ENCODE data around the gene PDZRN3.

PDZRN3 gene

DNA sequence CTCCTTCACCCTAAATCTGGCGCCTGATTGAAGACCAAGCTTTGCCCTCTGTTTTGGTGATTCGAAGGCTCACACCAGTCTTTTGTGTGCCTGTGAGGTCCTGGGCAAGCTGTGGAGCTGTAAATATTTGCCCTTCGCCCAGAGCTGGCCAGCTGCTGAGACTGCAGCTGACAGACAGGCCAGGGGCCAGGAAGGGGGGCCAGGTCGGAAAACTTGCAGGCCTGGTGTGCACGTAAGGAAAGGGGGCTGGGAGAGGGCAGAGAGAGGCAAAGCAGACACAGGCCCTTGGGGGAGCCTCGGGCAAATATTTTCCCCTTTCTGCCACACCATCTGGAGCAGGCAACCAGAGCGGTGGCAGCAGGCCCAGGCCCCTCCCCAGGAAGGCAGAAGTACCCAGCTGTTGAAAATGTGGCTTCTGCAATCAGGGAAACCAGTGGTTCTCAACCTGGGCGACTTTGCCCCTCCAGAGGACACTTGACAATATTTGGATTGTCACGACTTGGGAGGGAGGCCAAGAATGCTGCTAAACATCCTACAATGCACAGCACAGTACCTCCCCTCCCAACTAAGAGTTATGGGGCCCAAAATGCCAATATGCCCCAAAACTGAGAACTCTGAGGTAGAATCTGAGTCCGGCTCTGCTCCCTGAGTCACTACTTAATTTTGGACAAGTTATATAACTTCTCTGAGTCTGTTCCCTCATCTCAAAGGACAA, 2.5 kb downstream of the PDZRN3 start:
- DNase-seq: no peak

DNA sequence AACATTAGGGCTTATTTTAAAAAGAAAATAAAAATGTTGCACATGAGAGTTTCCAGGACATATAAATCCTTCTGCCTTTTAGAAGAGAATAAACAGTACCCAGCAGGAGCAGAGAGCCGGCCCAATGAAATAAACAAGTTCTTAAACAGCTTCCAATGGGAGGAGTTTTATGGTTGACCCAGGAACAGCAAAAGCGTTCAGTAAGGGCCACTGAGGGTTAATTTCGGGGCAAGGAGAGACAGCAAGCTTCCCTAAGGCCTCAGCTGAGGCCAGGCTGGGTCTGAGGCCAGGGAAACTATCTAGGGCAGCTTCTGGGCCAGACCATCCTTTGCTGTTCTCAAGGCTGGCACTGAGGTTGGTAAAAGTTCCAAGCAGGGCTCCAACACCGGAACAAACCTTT, 3.4 kb downstream of the PDZRN3 start:
- DNase-seq: no peak

DNA sequence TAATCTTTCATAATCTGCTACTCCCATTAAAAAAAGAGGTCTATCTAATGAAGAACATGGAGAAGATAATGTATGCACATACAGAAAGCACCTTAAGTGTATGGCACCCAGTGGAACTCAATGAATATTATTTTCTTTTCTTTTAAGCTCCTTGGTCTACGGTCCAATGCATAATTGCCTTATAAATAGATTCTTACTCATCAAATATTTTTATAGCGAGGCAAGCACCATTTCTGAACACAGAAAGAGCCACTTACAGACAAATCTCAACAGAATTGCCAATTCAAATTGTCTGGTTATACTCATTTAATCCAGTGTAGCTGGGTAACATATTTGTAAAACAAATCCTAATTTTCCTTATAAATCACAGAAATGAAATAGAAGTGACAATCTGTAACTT, 6.3 kb downstream of the PDZRN3 start:
- DNase-seq: no peak

DNA sequence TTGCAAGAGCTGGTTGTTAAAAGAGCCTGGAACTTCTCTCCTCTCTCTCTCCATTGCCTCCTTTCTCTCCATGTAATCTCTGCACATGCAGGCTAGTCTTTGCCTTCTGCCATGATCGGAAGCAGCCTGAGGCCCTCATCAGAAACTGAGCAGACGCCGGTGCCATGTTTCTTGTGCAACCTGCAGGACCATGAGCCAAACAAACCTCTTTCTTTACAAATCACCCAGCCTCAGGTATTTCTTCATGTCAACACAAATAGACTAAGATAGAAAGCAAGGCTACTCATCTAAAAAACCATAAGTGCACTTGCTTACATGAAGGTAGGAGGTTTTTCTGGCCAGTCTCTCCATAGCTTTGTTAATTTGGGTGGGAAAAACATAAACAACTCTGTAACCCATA, 8.7 kb downstream of the PDZRN3 start:
- DNase-seq: no peak

DNA sequence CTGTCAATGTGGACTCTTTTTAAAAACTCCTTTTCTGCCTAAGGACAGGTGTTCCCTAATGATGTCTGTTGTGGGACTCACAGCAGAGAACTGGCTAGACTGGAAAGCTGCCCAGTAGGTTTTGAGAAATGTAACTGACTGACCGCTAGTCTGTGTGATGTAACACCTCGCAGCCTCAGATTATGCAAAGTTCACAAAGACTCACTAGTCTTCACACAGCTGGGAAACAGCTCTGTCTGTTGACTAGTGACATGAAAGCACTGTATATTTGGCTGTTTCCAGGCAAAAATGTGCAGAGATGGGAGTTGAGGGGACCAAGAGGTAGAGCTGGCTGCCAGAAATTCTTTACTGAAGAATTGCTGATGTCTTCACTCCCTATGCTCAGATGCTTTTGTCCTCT, 10.3 kb downstream of the PDZRN3 start:
- DNase-seq: no peak

DNA sequence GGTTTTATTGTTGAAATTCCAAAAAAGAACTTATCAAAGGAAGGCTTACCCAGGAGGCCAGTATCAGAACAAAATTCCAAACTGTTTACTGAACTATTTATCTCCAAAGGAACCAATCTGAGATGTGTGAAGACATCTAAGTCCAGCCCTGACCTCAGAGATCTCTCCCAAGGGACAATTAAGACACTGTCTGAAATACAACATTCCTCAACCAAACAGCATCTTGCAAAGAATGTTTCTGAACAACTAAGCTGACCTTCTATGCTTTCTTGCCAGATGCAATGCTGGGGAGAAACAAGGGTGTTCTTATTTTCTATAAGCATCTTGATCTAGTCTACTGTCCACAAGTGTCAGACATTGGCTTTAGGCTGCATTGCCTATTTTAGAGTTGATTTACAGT, 13.6 kb downstream of the PDZRN3 start:
- no peak for DNase-seq

DNA sequence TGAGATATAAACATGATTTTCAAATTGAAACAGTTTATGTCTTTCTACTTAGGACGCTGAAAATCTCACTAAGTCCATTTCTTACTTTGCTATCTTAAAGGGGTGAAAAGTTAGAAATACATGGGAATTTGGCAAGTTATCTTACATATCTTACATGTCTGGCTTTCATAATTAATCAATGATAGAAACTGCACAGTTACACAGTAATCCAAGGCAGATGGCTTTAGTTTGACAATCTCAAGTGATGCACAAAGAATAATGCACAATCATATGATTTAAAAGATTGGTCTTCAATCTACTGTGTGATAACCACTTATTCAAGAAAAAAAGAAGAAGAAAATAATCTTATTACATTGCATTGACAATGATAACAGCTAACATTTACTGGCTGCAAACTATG, 14.2 kb downstream of the PDZRN3 start:
- DNase-seq: no peak

DNA sequence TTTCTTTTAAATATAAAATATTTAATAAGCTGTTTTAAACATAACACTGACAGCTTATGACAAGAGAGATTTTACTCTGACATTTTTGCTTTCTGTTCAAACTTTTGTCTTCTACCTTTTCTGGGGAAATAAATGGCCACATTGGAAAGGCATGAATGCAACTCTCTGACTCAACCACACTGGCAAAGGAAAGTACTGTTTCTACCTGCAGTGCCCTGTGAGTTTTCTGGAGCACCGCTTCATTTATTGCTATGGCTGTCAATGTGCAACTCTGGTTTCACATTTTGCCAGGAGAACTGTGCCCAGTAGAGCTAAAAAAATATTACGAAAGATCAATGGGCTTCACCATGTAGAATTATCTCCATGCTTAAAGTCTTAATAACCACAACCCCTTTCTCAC, 15.1 kb downstream of the PDZRN3 start:
- DNase-seq: no peak

DNA sequence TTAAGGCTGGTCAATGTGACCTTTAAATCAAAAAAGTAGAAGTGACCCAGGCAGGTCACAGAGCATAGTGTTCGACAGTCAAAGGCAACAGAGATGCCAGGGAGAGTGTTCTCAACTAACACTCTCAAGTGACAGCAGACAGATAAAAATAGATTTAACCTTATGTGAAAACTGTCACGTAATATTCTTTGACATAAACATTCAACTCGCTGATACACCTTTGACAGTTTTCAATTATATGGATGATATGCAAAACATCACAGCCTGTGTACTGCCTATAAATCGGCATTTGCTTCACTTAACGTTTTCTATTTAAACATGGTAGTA, 15.5 kb downstream of the PDZRN3 start:
- DNase-seq: no peak

DNA sequence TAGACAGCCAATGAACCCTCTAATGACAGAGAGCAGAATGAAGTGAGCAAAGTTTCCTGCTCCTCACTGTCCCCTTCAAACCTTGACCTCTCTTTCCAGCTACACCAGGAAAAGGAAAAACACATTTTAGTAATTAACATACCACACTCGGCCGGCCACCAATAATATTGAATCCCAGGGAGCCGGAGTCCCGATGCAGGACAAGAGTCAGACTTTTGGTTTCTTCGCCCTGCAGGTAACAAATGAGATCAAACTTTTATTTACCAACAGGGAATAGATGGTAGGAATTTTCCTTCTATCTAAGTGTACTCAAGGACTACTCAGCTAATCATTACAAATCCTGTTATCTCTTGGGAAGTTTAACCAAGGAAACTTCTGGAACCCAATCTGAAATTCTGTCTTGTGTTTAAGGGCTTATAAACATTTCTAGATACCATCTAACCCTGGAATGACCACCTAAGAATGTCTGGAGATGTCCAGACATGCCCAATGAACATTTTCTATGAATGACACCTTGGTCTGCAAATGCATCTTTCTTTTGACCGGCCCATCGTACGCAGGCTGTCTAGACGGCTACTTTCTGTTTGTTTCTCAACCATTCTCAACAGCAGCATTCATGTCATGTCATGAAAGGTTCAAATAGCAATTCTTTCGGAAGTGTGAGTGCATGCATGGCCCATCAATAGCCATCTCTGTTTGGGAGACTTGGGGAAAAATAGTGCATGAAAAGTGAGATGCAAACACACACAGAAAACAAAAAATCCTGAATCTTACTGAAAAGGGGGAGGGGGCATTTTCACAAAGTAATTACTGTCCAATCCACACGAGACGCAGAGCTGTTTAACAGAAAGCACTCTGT, 16.1 kb downstream of the PDZRN3 start:
- DNase-seq: no peak

DNA sequence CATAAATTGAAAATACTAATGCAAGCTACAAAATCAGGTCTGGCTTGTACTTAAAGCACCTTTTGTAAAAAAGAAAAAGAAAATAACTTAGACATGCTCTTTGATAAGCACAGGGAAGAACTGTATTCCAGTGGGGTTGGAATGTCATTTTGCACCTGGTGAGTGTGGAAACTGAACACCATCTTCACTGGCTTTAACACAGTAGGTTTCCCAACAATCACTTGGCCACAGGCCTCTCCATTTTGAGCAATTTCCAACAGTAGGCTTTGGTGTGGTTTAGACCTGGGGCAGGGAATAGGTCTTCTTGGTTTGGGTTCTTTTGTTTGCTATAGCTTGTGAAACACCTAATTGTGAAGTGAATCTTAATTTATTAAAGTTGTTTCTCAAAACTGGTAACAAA, 18.9 kb downstream of the PDZRN3 start:
- DNase-seq: no peak

DNA sequence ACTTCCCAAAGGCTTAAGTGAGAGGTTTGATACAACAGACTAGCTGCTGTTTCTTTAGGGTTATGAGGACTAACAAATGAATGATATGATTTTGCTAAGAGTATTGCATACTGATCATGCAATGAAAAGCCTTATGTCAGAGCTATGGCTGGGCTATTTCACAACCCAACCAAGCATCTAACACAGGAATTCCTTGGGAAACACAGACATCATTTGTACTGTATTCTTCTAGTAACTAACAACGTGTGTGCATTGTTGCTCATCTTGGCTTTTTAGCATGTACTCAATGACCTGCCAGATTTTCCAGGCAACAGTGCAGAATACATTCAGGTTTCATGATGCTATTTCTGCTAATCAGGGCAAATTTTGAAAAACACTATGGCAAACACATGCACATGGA, 19.3 kb downstream of the PDZRN3 start:
- DNase-seq: no peak

DNA sequence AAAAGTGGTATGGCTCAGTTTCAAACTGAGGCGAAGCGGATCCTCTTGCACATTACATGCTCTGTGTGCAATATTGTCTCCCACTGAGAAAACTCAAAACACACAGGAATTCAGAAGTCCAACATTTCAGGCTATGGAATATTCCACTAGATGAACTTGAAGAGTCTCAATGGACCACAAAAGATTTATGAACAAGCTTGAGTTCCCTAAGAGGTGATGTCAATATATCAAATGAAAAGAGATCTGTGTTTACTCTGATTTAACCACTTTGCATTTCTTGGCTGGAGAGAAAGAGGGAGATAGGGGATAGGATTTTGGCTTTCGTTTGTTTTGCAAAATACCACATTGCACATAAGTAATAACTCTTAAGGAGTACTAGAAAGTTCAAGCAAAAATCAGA, 20.3 kb downstream of the PDZRN3 start:
- DNase-seq: no peak

DNA sequence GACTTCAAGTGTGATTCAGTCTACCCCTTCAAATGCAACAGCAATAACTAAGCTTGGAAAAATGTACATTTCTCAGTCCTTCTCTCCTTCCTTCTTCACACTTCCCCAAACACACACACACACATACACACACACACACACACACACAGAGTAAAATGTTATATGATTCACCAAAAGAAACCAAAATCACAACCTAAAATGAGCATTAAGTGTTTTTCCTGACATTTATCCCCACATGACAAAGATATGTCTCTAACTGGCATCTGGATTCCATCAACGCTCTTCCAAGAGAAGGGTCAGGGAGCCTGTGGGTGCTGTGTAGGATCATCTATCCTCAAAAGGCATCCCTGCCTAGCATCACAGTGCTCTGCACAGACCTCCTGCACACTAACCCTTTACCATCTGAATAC, 21.0 kb downstream of the PDZRN3 start:
- DNase-seq: no peak

DNA sequence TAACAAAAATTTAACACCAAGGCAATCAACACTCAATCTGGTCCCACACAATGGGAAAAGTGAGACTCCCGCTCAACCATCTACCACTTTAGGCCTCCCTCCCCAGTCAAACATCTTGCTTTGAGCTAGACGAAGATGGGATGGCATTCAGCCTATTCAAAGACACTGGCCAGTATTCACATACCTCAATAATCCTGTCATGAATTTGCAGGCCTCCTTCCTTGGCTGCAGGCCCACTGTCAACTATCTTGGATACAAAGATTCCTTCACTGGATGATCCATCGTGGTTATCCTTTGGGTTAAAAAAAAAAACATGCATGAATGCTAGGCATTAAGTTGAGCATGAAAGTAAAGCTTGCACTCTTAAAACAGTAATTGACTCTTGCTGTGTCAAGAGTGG, 22.6 kb downstream of the PDZRN3 start:
- DNase-seq: no peak

DNA sequence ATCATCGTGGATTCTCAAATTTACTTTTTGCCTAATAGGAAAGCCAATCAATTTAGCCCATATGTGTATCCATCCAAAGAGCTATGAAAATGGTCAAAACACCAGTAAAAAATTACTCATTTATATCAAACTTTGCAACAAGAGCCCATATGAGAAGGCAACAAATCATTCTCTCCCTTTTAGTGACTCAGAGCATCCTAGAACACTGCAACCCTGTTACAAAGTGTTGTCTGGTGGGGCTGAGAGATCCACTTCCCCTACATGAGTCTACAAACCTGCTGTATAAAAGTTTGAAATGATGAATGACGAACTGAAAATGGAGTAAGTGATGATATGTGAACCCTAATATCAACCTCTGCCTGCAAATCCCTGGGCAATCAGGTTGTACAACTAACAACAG, 23.3 kb downstream of the PDZRN3 start:
- no peak for DNase-seq

DNA sequence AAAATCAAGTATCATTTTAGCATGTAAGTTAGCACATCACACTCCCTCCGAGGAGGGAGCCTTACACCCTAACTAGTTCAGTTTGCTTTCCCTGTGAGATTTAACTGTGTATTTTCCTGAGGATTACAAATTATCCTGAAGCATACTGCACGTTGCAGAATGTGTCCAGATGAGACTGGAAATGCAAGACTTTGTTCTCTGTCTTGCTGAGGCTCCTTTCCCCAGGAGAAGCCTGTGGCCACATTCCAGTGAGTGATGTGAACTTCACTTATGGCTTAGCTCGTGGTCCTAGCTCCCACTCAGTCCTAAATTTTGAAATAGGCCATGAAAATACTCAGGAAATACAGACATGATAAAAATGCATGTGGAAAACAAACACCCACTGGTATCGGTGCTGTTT, 23.7 kb downstream of the PDZRN3 start:
- DNase-seq: no peak

DNA sequence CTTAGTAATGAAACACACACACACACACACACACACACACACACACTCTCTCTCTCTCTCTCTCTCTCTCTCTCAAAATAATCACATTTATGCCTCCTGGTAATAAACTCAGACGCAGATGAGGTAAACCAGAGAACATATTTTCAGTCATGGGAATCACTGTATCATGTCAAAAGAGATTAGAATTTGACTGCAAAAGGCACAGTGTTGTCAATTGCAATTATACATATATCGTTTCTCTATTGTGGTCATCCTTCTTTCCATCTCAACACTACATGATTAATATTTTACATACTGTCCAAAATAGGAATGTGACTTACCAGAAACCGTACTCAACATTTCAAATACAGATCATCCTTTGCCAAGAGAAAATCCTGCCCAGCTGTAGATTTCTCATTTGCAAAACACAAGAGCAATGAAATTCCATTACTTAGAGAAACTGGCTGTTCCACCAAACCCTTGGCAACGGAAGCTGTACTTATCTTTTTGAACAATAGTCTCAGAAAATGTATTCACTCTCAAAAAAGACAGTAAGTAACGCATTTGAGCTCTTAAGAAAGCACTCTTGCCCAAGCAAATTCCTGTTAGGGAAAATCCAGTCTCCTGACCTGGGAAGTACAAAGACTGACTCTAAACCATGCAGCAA, 24.3 kb downstream of the PDZRN3 start:
- no peak for DNase-seq

DNA sequence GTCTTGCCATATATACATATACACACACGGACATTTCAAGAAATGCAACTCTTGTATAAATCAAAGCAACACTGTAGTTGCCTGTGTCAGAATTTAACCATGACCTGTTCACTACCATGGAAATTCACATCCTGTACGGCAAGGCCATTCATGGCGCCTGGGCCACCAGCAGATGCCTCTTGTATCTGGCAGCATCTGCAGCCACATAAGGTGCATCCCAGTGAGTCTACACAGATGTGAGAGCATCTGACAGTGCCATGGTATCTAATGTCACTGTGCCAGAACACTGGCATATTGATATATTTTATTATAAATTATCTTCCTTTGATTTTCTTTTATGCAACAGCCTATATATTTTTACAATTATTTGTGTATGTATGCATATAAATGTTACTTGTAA, 25.1 kb downstream of the PDZRN3 start:
- DNase-seq: no peak

DNA sequence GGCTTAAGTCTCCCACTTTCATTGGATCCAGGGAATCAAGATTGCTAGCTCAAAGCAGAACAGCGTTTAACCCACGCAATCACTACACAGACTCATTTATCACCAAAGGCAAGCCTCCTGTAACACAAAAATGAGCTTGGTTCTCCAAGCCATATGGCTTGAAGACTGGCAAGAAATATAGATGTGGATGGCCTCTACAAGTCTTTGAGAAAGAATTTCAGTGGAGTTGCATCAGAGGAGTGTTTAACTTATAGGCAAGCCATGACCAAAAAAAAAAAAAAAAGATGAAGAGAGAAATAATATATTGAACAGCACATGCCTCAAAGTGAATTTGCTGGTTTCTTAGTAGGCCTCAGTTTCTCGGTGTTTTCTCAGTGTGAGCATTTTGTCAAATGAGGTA, 27.3 kb downstream of the PDZRN3 start:
- no peak for DNase-seq

DNA sequence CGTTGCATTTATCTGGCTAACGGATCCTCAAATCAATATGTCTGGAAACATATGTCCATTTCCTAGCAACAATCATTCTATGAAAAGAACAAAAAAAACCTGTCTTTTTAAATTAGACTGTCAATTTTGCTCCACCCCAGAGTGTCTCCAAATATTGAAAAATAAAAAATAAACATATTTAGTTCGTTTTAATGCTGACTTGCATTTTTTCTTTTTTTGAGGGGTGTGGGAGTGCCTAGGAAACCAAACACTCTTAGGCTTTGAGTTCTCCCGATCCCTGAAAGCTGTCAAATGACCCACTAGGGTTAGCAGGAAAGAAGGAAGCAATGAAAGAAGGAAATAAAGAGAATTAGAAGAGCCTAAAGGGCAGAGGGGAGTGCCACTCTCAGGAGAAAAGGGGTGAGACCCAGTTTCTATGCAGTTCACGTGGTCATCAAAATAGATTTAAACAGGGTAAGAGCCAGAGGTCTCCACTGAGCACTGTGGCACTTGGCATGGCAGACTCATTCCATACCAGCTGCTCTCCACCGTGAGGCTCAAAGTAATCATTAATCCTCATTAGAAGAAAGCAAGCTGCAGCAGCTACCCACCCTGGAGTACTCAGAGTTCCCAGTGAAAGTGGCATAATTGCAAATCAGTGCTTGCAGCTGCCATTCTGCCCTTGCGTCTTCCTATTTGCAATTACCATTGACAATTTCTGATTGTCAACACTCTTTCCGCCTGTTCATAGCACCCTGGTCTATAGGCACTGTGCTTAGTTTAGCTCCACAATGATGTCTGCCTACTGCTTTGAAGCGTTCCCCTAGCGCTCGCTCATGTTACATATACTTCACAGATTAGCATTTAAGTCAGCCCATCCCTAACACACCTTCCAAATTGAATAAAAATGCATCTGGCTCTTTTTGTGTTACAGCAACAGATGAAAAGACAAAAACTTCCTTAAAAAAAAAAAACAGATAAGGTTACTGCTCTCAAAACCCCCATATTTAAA, 32.3 kb downstream of the PDZRN3 start:
- DNase-seq: no peak

DNA sequence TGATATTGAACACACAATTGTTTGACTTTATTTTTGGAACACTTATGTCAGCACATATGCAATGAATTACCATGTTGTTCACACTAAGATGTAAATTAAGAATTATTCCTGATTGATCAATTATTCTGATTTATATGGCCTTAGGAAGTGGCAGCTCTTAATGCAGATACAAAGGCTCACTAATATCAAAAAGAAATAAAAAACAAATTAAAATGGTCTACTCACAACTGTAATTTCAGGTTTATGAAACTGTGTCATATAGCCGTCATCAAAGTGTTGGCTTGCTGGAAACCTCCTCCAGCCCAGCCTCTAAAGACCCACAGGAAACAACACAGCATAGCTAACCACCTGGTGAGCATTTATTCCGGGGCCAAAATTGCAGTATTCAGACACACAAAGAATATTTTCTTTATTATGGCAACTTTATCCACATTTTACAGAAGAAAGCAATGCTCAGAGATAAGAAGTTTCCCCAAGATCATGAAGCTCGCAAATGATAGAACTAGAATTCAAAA, 33.4 kb downstream of the PDZRN3 start:
- no peak for DNase-seq

DNA sequence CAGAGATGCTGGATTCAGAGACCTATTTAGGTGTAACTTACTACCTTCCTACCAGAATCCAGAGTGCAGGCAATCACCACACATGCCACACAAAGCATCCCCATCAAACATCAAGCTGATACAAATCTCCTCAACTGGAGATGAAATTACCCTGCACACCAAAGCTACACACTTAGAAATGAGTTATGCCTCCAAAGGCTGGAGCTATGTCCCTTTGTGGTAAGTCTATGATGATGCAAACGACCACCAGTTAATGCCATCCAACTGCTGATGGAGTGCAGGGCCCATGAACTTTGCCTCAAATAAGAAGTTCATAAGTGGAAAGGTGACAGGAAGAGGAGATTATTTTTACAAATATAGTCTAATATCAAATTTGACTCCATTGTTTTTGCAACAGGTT, 38.1 kb downstream of the PDZRN3 start:
- no peak for DNase-seq
